GM04503 (cell line): Measurements from ENCODE around the gene STEAP3.

Experiments used
- DNase-seq: peaks from one replicate; pipeline ENCODE4 v3.0.0-alpha.2; 2012; ENCODE audit warnings: low read depth

Gene STEAP3

GRCh38 chr2:119198240-119198840 lies 25.3 kb upstream of the STEAP3 start:
- DNase-seq = no peak

- no peak for DNase-seq
These were observed 21.8 kb upstream of the STEAP3 start for GRCh38 chr2:119201815-119202214.

GRCh38 chr2:119202610-119203310 lies 20.9 kb upstream of the STEAP3 start:
- DNase-seq = no peak

GRCh38 chr2:119204525-119204924 lies 19.1 kb upstream of the STEAP3 start:
- no peak for DNase-seq

GRCh38 chr2:119205001-119205706 lies 18.5 kb upstream of the STEAP3 start:
- DNase-seq = no peak

- no peak for DNase-seq
These were observed 17.4 kb upstream of the STEAP3 start for GRCh38 chr2:119206201-119206600.

GRCh38 chr2:119207447-119207846 lies 16.2 kb upstream of the STEAP3 start:
- no peak for DNase-seq

- DNase-seq = no peak
These were observed 14.8 kb upstream of the STEAP3 start for GRCh38 chr2:119208791-119209203.

GRCh38 chr2:119212139-119212800 lies 11.4 kb upstream of the STEAP3 start:
- DNase-seq = no peak

GRCh38 chr2:119214453-119215037 lies 9.1 kb upstream of the STEAP3 start:
- DNase-seq = no peak

- no peak for DNase-seq
These were observed 6.6 kb upstream of the STEAP3 start for GRCh38 chr2:119216994-119217393.

- no peak for DNase-seq
These were observed 5.1 kb upstream of the STEAP3 start for GRCh38 chr2:119218478-119219064.

GRCh38 chr2:119219873-119220272 lies 3.8 kb upstream of the STEAP3 start:
- no peak for DNase-seq

- no peak for DNase-seq
These were observed 2.8 kb upstream of the STEAP3 start for GRCh38 chr2:119220720-119221301.

- no peak for DNase-seq
These were observed 2.0 kb upstream of the STEAP3 start for GRCh38 chr2:119221609-119222008.

- DNase-seq = no peak
These were observed 1.4 kb upstream of the STEAP3 start for GRCh38 chr2:119222213-119222612.

GRCh38 chr2:119222863-119223520 lies 642 bp upstream of the STEAP3 start:
- no peak for DNase-seq

GRCh38 chr2:119224391-119225104 lies 914 bp downstream of the STEAP3 start:
- no peak for DNase-seq

GRCh38 chr2:119225105-119225865 lies 1.7 kb downstream of the STEAP3 start:
- no peak for DNase-seq

- DNase-seq = no peak
These were observed 2.3 kb downstream of the STEAP3 start for GRCh38 chr2:119225926-119226325.
